ENCODE results near the gene KRTAP4-8.
"Not testable (repeated sequence)": the region's sequence is repeated elsewhere in the genome, so short reads cannot be mapped to it uniquely, and the experiment has no call there.

Gene KRTAP4-8

DNA sequence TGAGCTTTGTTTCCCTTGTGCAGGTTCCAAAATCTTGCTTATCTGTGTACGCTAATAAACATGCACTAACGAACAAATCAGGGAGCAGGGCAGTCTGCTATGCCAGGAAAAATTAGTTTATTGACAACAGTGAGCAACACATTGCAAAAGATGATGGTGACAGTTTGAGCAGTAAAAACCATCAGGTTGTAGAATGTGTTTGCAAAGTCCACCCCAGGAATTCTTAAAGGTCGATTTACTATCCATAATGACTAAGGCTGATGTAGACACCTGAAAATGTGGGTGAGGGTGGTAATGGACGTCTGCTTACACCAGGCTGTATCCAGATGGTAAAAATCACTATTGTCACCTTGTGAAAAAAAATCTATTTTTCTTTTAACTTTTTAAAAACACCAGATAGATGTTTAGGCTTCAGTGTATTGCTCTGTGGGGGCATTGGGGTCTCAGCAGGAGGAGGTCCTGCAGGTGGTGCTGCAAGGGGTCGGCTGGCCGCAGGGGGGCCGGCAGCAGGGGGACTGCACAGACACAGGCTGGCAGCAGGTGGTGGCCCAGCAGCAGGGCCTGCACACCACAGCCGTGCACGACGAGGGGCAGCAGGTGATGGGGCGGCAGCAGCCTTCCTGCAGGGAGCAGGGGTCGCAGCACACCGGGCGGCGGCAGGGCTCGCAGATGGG, 32.8 kb downstream of the KRTAP4-8 start:
- not testable (repeated sequence) for DNase-seq (ENCODE audit: low spot score)

DNA sequence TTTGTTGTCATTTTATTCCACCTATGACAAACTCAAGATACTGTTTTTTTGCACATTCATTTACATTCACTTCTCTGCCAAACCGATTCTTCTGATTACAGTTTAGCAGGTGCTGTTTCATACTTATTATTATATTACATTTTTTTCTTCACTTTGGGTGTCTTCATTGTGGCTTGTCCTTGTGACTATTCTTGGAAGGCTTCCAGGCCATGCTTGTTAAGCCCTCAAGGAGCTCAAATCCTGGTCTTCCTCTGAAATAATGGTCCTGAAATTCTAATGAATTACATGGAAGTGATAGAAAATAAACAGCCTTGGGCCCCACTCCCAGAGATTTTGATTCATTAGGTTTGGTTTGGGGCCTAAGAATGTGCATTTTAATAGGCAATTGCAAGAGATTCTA, 33.6 kb downstream of the KRTAP4-8 start:
- DNase-seq (ENCODE audit: low spot score): no peak

DNA sequence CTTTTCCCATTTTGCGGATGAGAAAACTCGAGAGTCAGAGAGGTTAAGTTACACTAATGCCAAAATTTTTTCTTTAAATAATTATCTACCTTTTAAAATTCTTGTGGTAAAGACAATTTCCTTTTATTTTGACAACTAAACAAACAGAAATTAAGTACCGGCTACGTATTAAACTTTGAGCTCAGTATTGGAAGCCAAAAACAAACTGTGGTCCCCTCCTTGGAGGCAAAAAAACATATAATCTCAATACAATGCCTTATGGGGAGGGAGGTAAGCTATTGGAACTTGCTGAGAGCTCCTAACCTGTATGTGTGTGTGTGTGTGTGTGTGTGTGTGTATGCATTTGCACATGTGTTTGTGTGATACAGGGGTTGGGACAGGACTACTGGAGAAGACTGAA, 34.5 kb downstream of the KRTAP4-8 start:
- DNase-seq (ENCODE audit: low spot score): no peak

DNA sequence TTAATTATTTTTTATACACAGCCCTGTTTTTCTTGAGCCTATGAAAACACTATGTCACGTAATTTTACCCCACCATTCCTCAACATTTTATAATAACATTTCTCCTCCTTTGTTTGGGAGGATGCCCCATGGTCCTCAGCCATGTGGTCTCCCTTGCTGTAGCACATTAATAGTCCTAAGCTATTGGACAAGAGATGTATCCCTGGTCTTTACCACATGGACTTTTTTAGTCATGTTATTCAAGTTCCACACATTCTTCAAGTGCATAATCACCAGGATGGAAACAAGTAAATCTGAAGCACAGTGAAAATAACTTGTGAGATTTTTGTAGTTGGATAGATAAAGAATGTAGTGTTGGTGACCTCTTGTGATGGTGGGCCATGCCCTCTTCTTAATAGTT, 36.0 kb downstream of the KRTAP4-8 start:
- DNase-seq (ENCODE audit: low spot score): no peak

DNA sequence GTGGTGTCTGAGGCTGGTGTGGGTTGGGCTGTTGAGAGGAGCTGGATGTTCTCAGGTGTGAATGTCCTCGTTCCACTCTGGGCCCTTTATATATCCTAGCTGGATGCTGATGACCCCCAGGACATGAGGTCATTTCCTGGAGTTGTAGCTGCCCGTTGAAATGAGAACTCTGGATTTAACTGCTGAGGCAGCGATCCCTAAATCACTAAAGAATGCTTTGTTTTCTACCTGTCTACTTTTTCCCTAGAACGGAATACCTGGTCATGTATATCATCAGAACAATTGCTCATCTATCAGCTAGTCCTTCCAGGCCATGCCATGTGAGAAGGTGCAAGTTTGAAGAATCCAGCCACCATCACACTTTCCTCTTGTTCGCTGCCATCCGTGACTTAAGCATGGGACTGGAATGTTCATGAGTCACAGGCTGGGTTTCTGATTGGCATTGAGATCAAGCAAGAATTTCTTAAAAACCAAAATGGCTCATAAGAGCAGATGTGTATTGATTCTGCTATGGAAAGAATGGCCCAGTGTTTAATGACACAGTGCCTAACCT, 37.8 kb downstream of the KRTAP4-8 start, which contains the start of gene KRTAP2-3:
TSS of gene KRTAP2-3 (minus strand) at position 63 of the 553 bp plus-strand sequence. CDS start 64 bp downstream, outside the sequence.
- no peak for DNase-seq (ENCODE audit: low spot score)

DNA sequence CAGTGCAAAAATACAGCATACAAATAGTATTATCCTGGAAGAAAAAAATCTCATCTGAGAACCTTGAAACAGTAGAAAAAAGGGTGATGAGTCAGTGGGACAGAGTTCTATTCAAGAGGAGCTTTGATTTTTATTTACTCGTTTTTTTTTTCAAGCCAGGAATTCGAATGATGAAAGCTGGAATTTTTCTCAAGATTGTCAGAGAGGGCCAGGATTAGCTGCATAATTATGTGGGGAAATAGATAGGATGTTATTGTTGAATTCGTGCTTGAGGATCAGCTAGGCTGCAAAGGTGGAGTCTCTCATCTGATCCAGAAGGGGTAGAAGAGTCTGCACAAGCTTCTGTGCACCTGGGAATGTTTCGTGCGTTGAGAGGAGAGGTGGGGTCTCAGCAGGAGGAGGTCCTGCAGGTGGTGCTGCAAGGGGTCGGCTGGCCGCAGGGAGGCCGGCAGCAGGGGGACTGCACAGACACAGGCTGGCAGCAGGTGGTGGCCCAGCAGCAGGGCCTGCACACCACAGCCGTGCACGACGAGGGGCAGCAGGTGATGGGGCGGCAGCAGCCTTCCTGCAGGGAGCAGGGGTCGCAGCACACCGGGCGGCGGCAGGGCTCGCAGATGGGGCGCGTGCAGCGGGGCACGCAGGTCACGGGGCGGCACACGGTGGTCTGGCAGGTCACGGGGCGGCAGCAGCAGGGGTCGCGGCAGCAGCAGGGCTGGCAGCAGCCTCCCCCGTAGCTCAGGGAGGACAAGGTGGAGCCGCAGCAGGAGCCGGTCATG, 38.5 kb downstream of the KRTAP4-8 start:
- DNase-seq (ENCODE audit: low spot score): not testable (repeated sequence)

DNA sequence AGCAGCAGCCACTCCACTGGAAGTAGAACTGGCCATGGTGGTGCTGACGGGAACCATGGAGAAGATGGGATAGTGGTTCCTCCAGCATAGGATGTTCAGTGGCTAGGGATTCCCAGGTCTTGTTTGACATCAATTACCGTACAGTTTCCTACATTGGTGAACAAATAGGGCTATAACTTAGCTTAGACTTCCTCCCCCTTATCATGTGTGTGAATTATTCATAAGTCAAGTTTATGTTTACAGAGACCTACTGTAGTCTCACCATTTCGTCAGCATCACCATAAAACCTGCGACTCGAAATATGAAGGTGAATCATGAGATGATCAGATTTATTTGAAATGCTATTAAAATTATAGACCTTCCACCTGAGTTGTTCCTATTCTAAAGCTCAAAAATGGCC, 39.2 kb downstream of the KRTAP4-8 start:
- no peak for DNase-seq (ENCODE audit: low spot score)

DNA sequence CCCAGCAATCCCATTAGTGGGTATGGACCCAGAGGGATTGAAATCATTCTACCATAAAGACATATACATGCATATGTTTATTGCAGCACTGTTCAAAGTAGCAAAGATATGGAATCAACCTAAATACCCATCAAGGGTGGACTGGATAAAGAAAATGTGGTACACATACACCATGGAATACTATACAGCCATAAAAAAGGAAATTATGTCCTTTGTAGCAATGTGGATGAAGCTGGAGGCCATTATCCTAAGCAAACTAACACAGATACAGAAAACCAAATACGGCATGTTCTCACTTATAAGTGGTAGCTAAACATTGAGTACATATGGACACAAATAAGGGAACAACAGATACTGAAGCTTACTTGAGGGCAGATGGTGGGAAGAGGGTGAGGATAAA, 40.4 kb downstream of the KRTAP4-8 start:
- DNase-seq (ENCODE audit: low spot score): no peak

DNA sequence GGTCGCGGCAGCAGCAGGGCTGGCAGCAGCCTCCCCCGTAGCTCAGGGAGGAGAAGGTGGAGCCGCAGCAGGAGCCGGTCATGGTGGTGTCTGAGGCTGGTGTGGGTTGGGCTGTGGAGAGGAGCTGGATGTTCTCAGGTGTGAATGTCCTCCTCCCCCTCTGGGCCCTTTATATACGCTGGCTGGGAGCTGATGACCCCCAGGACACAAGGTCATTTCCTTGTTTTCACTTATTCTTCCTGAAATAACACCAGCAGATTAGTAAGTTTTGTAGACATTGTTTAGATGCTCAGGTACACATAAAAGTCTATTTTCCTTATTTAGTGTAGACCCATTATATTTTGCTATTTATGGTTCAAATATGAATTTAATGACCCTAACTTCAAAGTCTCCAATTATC, 42.8 kb downstream of the KRTAP4-8 start, which contains the start of gene KRTAP2-2:
TSS of gene KRTAP2-2 (minus strand) at position 101 of the 400 bp plus-strand sequence. CDS start at position 82, 19 bp downstream.
- DNase-seq (ENCODE audit: low spot score): not testable (repeated sequence)

DNA sequence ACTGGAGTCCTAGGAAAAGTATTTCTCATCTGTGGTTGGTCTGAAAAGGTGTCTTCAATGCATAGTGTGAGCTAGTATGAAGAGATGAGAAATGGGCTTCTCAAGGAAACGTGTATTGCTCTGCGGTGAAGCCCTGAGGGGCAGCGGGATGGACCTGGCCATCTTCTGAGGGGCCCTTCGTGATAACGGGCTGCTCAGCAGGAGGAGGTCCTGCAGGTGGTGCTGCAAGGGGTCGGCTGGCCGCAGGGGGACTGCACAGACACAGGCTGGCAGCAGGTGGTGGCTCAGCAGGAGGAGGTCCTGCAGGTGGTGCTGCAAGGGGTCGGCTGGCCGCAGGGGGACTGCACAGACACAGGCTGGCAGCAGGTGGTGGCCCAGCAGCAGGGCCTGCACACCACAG, 43.4 kb downstream of the KRTAP4-8 start:
- DNase-seq (ENCODE audit: low spot score): not testable (repeated sequence)

DNA sequence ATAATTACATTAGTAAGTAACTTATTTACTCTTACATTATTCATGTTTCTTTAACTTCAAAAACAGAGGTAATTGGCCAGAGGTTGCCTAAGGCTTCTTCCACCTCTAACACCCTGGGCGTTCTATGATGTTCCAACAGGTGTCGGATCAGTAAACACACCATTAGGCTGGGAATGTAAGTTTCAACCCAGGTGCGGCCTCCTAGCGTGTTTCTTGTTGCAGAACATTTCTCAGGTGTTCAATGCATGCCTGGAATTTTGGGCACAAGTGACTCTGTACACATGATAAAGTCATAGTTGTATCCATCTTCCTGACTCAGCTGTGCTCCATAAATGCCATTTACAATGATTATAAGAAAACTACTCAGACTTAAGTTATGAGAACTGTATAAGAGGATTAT, 43.9 kb downstream of the KRTAP4-8 start:
- no peak for DNase-seq (ENCODE audit: low spot score)

DNA sequence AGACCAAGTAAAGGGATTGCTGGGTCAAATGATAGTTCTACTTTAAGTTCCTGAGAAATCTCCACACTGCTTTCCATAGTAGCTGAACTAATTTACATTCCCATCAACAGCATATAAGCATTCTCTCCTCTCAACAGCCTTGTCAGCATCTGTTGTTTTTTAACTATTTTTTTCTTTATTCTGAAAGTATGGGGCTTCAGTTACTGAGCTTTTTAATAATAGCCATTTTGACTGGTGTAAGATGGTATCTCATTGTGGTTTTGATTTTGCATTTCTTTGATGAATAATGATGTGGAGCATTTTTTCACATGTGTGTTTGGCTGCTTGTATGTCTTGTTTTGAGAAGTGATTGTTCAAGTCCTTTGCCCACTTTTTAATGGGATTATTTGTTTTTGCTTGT, 45.4 kb downstream of the KRTAP4-8 start:
- no peak for DNase-seq (ENCODE audit: low spot score)

DNA sequence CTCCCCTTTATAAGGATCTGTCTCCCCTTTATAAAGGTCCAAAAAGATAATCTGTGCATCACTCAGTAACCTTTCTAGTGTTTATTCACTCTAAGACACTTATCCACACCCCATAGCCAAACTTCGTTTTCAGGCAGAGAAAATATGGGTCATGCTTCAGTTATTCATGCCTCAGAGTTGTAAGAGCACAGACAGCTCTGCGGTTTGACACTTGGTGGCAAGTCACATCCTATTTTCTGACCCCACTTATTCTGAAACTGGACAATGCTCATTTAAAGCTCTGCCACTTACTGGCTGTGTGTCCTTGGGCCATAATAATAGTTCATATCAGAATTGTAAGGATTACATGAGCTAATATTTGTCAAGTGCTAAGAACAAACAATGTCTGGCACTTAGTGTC, 48.8 kb downstream of the KRTAP4-8 start:
- DNase-seq (ENCODE audit: low spot score): no peak

DNA sequence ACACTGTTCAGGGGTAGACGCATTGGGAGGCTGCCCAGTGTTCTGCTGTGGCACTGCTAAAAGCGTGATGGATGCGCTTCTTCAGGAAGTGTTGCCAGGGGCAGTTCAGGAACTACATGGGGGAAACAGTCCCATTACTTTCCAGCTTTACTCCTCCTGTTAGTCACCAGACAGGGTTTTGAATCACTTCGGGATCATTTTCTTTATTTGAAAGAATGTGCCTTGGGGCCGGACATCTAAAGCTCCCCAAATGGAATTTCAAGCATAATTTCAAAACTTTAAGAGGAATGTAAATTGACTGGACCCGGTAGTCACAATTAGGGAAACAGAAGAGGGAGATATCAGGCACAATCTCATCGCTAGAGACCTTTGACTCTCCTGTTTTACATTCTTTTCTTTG, 49.5 kb downstream of the KRTAP4-8 start:
- DNase-seq (ENCODE audit: low spot score): no peak

All from hematopoietic multipotent progenitor cell treated with erythropoietin and hydrocortisone succinate and interleukin-3 and kit ligand, for 17 days (in vitro differentiated cells).